Vagina (tissue), 2 donors: ENCODE measurements around the gene RIN3. TPM values are rescaled to one million over a fixed set of nuclear protein-coding genes. Genes with fewer than 3 reads are reported as not detected.

Experiments used
- DNase-seq, 2 donors: peaks; one replicate each; pipeline ENCODE4 v3.0.0-alpha.2; 2017; ENCODE audit errors: extremely low spot score in 2 of 2
- H3K27ac ChIP-seq: fragments of 200-600 bp; sonication (generic); one replicate; pipeline ENCODE4 v1.5.1; 2019
- H3K27me3 ChIP-seq: fragments of 200-600 bp; sonication (generic); one replicate; pipeline ENCODE4 v1.5.1; 2019
- H3K36me3 ChIP-seq, 2 donors: fragments of 200-600 bp; sonication (generic); one replicate each; pipeline ENCODE4 v1.5.1; 2017 to 2019
- H3K4me1 ChIP-seq: fragments of 200-600 bp; sonication (generic); one replicate; pipeline ENCODE4 v1.5.1; 2019
- H3K4me3 ChIP-seq, 2 donors: fragments of 200-600 bp; sonication (generic); 1 replicate in 1 of 2; 2 replicates in 1 of 2; pipeline ENCODE4 v1.5.1; 2016 to 2019
- H3K9me3 ChIP-seq: fragments of 200-600 bp; sonication (generic); one replicate; pipeline ENCODE4 v1.5.1; 2019
- POLR2A ChIP-seq, 2 donors: fragments of 450-650 bp; IDR thresholded peaks; one replicate each; pipeline ENCODE4 v1.6.1; 2017; ENCODE audit warnings: antibody characterized with exemption in 2 of 2, mild to moderate bottlenecking in 2 of 2, moderate library complexity in 2 of 2
- POLR2AphosphoS5 ChIP-seq, 2 donors: sonication (generic); formaldehyde crosslinking; IDR thresholded peaks; one replicate each; pipeline ENCODE4 v1.9.0; 2017; ENCODE audit warnings: antibody characterized with exemption in 2 of 2, mild to moderate bottlenecking in 2 of 2, low read depth in 1 of 2; ENCODE audit not compliant: insufficient read depth in 1 of 2
- intact Hi-C: fragments of 100-400 bp; cut with DNase I; formaldehyde crosslinking; loops from one replicate; pipeline ENCODE4 v1.15.1; 2023
- total RNA-seq: library from RNA; depleted of rRNA; stranded (reverse); fragments of >200 nt; gene quantifications from one replicate; pipeline ENCODE4 v1.2.3, GENCODE V29; 2016
- TF ChIP-seq, protein P1 (sequence below), 3 experiments: fragments of 450-650 bp in 2 of 3; fragments of 200-600 bp in 1 of 3; sonication (generic) in 1 of 3; IDR thresholded peaks; one replicate each; pipeline ENCODE4 v1.5.1; 2017 to 2019; ENCODE audit warnings: antibody characterized with exemption in 3 of 3, mild to moderate bottlenecking in 2 of 3, moderate library complexity in 2 of 3

RIN3 gene
- total RNA-seq, 1 donor from 2014 or later = 22.6 TPM

DNA sequence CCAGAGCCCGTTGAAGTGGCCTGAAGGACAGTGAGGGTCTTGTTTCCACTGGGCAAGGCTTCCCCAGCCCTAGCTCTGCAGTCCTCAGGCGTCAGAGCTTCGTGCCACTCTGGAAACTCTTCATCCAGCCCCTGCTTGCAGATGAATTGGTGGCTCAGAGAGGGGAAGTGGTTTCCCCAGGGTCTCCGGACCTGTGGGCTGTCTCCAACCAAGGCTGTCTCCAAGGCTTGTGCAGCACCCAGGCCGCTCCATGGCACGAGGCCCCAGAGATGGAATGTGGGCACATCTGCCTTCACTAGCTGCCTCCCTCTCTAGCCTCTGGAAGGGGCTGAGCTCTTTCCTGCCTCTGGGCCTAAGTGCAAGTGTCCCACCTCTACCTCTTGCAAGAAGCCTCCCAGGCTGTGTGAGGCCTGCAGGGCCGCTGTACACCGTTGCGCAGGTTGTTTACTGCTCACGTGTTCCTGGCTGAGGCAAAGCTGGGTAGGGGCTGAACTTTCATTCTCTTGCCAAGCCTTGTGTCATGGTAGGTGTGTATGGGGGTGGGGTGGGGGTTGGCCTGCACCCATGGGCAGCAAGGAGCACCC lies 11.1 kb downstream of the RIN3 start:
- intact Hi-C loops = no loop called here
- no peaks in the 10 kb centered on the region for H3K27me3 ChIP-seq
- H3K36me3 ChIP-seq = no peaks in the 10 kb centered on the region
- H3K9me3 ChIP-seq = no peaks in the 10 kb centered on the region
- TF ChIP-seq POLR2A (IDR thresholded peaks at IDR 0.05) (no peak), POLR2AphosphoS5 (IDR thresholded peaks at IDR 0.05; ENCODE audit: insufficient read depth in 1 of 2, low read depth in 1 of 2) (no peak)
- TF ChIP-seq, protein P1, sequence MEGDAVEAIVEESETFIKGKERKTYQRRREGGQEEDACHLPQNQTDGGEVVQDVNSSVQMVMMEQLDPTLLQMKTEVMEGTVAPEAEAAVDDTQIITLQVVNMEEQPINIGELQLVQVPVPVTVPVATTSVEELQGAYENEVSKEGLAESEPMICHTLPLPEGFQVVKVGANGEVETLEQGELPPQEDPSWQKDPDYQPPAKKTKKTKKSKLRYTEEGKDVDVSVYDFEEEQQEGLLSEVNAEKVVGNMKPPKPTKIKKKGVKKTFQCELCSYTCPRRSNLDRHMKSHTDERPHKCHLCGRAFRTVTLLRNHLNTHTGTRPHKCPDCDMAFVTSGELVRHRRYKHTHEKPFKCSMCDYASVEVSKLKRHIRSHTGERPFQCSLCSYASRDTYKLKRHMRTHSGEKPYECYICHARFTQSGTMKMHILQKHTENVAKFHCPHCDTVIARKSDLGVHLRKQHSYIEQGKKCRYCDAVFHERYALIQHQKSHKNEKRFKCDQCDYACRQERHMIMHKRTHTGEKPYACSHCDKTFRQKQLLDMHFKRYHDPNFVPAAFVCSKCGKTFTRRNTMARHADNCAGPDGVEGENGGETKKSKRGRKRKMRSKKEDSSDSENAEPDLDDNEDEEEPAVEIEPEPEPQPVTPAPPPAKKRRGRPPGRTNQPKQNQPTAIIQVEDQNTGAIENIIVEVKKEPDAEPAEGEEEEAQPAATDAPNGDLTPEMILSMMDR (IDR thresholded peaks at IDR 0.05) = no peak
- DNase-seq = no peak
- H3K4me3 ChIP-seq = no peak overlapping the region
- H3K27ac ChIP-seq = no peak overlapping the region
- H3K4me1 ChIP-seq = peaks cover 23% of the 10 kb centered on the region

DNA sequence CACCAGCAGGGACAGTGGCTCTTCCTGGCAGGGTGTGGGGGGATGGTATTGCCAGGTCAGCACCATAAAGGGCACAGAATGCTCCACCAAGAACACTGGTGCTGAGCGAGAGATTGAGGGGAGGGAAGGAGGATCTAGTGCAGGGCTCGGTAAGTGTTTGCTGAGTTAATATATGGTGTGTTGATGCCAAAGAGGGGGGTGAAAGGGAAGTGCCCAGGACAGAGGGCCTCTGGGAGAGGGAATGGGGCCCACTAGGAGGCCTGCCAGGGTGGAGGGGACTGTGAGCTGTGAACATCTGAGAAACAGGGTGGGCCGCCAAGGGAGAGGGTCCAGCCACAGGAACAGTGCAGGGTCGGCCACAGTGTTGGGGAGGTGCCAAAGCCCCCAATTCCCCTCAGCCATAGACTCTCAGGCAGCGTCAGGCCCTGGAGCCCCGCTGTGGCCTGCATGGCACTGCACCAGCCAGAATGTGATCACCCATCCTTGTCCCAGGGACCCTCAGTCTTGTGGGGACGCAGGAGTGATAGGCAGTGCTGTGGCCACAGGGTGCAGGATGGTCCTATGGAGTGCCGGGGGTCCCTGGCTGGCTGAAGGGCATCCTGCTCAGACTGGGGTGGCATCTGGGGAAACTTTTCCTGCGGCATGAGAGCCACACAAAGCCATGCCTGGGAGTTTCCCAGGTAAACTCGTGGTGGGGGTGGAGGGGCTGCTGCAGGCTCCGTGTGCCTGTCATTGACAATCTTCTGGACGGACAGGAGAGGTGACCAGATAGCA lies 11.9 kb downstream of the RIN3 start:
- Histone ChIP-seq H3K27ac (no peak overlapping the region), H3K27me3 (no peaks in the 10 kb centered on the region), H3K4me1 (peaks cover 23% of the 10 kb centered on the region), H3K9me3 (no peaks in the 10 kb centered on the region), H3K4me3 (no peak overlapping the region), H3K36me3 (no peaks in the 10 kb centered on the region)
- TF ChIP-seq POLR2A (IDR thresholded peaks at IDR 0.05) (no peak), POLR2AphosphoS5 (IDR thresholded peaks at IDR 0.05; ENCODE audit: insufficient read depth in 1 of 2, low read depth in 1 of 2) (no peak)
- TF ChIP-seq, protein P1 (IDR thresholded peaks at IDR 0.05) = no peak
- intact Hi-C loops = no loop called here
- DNase-seq = no peak

DNA sequence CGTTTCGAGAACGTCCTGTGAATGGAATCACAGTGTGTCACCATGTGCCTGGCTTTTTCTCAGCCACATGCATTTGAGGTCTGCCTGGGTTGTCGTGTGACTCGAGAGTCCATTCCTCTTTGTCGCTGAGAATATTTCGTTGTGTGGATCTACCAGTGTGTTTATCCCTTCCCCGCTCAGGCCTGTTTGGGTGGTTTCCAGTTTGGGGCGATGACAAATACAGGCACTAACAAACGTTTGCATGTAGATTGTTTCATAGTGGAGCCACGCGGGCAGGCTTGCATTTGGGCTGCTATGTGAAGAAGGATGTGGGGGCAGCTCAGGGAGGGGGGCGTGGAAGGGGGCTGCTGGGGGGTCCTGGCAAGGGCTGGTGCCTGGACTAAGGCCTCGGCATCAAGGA lies 14.1 kb downstream of the RIN3 start:
- DNase-seq = no peak
- H3K4me3 ChIP-seq = no peak overlapping the region
- H3K36me3 ChIP-seq = no peaks in the 10 kb centered on the region
- TF ChIP-seq, protein P1 (IDR thresholded peaks at IDR 0.05) = no peak
- TF ChIP-seq POLR2AphosphoS5 (IDR thresholded peaks at IDR 0.05; ENCODE audit: insufficient read depth in 1 of 2, low read depth in 1 of 2) (no peak), POLR2A (IDR thresholded peaks at IDR 0.05) (no peak)
- no peaks in the 10 kb centered on the region for H3K27me3 ChIP-seq
- intact Hi-C loops = no loop called here
- H3K27ac ChIP-seq = no peak overlapping the region
- H3K4me1 ChIP-seq = peaks cover 26% of the 10 kb centered on the region
- no peaks in the 10 kb centered on the region for H3K9me3 ChIP-seq

DNA sequence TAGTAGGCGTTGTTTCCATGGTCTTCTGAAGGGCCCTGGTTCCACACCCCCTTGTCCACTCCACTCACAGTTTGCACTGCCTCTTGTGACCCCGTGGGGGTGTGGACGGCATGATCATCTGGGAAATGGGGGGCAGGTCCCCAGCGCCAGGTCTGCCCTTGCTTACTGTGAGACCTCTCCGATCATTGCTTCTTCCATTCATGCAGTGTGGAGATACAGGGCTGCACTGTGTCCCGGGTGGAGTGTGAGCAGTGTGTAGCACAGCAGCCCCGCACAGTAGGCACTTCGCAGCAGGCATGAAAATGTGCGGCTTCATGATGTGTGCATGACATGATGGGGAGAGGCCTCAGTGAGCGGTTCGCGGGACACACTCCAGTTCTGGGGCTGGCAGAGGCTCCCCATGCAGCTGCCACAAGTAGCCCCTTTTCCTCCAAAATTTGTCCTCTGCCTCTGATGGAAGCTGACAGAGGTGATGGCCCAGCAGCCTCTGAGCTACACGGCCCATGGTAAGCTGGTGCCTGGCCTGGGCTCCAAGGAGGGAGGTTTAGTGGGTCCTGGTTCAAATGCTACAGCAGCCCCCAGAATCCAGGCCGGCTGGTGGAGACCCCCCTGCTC lies 15.0 kb downstream of the RIN3 start:
- H3K4me1 ChIP-seq = peaks cover 24% of the 10 kb centered on the region
- intact Hi-C loops = no loop called here
- H3K27ac ChIP-seq = no peak overlapping the region
- no peaks in the 10 kb centered on the region for H3K9me3 ChIP-seq
- no peak for DNase-seq
- no peak overlapping the region for H3K4me3 ChIP-seq
- no peaks in the 10 kb centered on the region for H3K36me3 ChIP-seq
- no peak for TF ChIP-seq POLR2A (IDR thresholded peaks at IDR 0.05)
- no peaks in the 10 kb centered on the region for H3K27me3 ChIP-seq

DNA sequence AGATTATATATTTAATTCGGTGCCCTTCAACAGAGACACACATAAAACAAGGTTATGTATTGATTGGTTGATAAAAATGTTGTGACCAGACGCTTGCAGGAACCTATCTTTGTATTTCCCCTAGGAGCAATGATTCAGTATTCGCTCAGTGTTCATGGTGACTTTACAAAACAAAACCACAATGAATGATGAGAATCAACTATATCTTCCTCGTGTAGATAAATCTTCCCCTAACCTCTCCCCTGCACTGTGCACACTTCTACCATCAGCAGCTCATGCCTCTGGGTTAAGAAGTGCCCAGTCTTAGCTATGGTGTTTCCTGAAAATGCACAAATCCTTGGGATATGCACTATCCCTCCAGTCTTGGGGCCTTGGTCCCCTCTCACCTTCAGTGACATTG lies 16.3 kb downstream of the RIN3 start:
- intact Hi-C loops = no loop called here
- Histone ChIP-seq H3K36me3 (no peaks in the 10 kb centered on the region), H3K27me3 (no peaks in the 10 kb centered on the region), H3K27ac (no peak overlapping the region), H3K4me1 (peaks cover 15% of the 10 kb centered on the region), H3K9me3 (no peaks in the 10 kb centered on the region), H3K4me3 (no peak overlapping the region)
- no peak for DNase-seq
- no peak for TF ChIP-seq POLR2A (IDR thresholded peaks at IDR 0.05)
- TF ChIP-seq, protein P1 (IDR thresholded peaks at IDR 0.05) = no peak
- no peak for TF ChIP-seq POLR2AphosphoS5 (IDR thresholded peaks at IDR 0.05; ENCODE audit: insufficient read depth in 1 of 2, low read depth in 1 of 2)
